Endothelial cell of hepatic sinusoid (primary cell): ENCODE measurements around the gene ZBTB45.
"Not testable (repeated sequence)": the region's sequence is repeated elsewhere in the genome, so short reads cannot be mapped to it uniquely, and the experiment has no call there.

Source experiments
- in situ Hi-C: cut with HindIII; loops from 2 replicates; pipeline ENCODE4 v1.10.0; 2017; ENCODE audit warnings: low sequenced_read_pairs

Gene ZBTB45

DNA sequence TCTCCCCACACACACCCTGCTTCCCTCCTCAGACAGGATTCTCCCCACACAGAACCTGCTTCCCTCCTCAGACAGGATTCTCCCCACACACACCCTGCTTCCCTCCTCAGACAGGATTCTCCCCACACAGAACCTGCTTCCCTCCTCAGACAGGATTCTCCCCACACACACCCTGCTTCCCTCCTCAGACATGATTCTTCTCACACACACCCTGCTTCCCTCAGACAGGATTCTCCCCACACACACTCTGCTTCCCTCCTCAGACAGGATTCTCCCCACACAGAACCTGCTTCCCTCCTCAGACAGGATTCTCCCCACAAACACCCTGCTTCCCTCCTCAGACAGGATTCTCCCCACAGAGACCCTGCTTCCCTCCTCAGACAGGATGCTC lies 19.6 kb upstream of the ZBTB45 start:
- in situ Hi-C loops, result not testable (repeated sequence)

DNA sequence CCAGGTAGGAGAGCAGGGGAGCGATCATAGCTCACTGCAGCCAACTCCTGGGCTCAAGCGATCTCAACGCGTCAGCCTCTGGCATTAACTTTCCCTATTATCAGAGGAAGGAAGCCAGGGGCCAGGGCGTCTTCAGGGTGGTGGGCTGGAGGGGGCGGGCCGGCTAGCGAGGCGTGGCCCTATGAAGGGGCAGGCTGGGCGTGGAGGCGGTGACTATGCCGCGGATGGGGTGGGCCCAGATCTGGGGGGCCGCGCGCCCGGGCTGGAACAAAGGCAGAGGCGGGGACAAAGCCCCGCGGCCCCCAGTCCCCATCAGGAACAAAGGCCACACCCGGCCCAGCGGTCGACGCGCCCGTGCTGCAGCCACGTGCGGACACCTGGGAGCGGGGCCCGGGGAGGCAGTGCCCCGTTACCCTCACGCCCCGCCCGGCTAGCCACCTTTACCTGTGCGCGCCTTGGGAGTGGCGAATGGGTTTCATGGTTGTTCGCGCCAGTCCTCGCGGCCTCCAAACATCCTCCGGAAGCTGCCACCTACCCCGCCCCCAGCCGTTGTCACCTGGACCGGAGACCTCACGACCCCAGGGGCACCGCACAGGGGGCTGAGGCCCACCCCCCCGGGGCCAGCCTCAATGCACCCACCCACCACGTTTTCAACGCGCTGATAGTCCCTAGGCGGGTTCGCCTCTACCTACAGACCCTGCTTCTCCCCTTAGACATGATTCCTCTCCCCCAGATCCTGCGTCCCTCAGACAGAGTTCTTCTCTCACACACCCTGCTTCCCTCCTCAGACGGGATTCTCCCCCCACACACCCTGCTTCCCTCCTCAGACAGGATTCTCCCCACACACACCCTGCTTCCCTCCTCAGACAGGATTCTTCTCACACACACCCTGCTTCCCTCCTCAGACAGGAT lies 18.9 kb upstream of the ZBTB45 start:
- in situ Hi-C loops, result no loop called here

DNA sequence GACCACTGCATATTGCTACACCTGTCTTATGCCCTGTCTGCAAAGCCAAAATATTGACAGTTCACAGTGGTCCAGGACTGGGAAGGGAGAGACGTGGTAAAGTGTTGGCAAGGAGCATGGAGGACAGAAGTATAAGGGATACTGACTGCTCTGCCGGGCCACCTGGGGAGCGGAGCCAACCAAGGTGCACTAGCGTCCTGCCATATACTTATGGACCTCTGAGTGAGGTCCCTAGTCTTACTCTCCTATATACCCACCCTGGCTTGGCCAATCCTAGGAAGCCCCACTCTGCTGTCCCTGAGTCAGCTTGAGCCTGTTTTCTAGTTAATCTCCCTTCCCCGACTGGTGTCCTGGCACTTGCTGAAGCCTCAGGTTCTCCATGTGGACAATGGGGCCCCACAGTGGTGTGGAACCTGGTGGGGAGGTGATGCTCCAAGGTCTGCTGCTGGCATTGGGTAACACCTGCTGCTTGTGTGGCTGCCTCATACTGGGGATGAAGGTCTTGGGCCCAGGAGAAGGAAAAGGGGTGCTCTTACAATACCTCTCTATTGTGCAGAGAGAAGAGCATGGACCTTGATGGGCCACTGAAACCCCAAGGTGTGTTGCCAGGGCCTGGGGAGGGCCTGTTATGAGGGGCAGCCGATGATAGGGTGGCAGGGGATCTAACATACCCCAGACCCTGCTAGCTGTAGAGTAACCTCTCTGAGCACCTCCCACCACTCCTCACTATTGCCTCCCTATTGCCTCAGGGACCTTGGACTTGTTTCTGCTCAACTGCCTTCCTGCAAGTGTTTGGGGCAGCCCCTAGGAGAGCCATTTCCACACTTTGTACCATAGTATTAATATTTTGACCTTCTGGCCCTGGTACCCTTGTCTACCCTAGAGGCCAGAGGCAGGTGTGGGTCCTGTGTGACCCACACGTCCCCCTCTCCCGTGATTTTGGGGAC lies 17.5 kb upstream of the ZBTB45 start:
- in situ Hi-C loops, result no loop called here

DNA sequence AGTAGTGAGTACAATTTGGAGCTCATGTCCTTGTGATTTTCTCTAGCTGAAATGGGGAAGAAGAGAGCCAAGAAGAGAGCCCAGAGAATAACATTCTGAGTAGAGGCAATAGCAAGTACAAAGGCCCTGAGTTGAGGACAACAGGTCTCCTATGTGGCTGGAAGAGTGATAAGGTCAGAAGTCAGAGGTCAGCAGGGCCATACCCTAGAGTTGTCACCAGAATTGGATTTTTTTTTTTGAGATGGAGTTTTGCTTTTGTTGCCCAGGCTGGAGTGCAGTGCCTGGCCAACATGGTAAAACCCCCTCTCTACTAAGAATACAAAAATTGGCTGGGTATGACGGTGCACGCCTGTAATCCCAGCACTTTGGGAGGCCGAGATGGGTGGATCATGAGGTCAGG lies 16.2 kb upstream of the ZBTB45 start:
- in situ Hi-C loops, result no loop called here

DNA sequence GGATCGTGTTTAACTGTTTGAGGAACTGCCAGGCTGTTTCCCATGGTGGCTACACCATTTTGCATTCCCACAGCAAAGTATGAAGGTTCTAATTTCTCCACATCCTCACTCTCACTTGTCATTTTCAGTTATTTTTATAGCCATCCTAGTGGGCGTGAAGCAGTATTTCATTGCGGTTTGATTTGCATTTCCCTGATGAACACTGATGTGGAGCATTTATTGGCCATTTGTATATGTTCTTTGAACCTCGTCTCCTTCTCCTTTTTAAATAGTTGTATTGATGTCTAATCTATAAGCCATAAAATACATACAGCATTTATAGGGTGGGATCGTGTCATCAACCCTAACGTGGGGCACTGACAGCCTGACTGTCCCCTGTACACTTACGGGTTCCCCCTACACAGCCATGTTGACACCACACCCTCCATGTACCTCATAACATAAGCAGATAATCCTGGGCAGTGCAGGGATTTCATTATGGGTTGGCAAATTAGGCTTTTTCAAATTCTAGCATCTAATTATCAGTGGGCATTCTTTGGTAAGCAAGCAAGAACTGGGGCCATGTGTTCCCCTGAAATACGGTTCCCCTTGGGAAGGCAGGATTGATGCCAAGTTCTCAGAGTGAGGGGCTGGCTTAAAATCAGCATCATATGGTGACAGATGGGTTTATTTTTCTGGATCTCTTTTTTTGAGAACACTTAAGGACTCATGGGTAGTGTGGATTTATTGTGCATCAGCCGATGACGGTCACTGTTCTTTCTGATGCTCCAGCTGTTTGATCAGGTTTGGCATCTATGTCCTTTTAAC lies 11.6 kb upstream of the ZBTB45 start:
- in situ Hi-C loops, result no loop called here

DNA sequence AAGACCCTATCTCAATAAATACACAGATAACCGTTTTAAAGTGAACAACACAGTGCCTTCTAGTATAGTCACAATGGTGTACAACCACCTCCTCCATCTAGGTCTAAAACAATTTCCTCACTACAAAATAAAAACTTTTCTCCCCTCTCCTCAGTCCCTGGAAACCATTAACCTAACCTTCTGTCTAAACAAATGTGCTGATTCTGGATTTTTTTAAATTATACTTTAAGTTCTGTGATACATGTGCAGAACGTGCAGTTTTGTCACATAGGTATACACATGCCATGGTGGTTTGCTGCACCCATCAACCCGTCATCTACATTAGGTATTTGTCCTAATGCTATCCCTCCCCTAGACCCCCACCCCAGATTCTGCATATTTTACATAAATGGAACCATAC lies 9.8 kb upstream of the ZBTB45 start:
- in situ Hi-C loops, result no loop called here

DNA sequence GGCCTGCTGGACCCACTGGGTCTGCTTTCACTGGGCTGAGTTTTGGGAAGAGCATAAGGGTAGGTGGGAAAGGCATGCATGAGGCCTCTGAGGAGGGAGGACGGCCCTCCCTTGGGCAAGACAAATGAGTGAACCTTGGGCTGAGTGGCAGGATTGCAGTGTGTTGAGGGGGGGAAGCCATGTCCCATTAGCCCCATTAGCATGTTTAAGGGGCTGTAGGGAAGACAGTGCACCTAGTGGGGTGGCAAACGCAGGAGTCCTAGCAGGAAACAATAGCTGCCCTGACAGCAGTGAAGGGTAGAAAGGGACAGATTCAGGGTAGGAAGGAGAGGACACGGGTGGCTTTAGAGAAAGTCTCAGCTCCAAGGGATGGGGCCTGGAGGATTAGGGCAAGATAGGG lies 3.1 kb upstream of the ZBTB45 start:
- in situ Hi-C loops, result no loop called here

DNA sequence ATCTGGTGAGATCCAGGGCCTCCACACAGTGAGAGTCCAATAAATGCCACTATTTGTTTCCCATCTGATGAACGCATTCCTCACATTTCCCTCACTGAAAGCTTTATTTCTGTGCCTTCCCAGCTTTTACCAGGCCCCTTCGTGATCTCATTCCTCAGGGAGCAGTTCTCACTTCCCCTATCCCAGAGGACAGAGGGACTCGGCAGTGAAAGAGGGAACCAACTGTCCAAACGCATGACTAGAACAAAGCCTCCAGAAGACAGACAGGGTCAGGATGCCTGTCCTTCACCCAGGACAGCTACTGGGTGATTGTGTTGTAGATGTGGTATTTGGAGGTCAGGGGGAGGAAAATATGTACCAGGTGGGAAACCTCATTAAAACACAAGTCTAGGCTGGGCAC lies 2.0 kb upstream of the ZBTB45 start:
- in situ Hi-C loops, result no loop called here

DNA sequence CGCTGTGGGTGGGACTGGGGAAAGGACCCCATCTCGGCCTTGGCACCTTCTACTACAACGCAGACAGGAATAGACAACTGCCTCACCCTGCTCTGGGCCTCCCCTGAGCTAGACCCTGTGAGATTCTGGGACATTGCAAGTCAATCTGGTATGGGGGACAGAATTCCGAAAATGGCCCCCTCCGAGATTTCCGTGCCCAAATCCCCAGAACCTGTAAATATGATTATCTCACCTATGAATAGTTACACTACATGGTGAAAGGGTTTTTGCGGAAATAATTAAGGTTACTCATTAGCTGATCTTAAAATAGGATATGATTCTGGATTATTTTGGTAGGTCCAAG lies 618 bp upstream of the ZBTB45 start:
- in situ Hi-C loops, result no loop called here

DNA sequence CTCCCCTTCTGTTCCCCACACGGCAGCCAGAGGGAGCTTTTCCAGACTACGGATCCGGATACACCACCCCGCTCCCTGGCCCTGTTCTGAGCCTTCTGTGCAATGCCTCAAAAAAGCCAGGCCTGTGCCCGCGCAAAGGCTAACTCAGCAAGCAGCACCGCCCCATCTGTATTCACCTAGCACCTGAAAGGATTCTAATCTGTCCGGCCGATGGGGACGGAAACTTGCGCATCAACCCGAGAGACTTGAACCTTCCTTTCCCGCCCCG lies 589 bp downstream of the ZBTB45 start:
- in situ Hi-C loops, result no loop called here

DNA sequence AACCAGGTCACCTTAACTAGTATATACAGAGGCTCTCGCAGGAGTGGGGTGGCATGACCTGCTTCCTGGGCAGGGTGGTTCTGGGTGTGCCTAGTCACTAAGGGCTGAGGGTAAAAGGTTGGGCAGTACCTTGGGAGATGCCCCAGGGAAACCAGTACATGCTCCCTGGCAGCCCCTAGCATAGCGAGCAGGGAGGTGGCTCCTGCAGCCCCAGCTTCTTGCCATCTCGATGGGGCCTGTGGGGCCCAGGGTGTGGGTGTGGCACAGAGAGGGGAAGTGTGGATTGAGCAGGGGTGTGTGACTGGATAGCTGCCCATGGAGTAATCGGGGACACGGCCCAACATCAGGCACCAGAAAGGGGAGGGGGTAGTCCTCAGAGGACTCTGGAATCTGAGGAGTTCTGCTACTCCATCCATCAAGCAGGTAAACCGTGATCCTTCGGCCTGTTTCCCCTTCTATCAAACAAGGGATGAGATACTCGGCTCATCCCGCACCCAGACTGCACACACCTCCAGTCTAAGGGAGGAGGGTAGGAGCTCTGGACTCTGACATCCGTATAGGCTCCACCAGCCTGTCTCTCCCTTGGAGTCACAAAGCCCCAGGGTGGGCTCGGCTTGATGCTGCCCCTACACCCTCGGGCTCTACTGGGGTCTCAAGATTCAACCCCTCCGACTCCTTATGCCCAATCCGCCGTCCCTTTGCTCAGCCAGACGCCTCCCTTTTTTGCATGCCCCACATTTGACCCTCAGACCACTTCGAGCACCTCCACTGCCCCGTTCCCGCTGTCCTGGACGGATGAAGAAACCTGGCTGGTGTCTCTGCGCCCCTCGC lies 1.1 kb downstream of the ZBTB45 start:
- in situ Hi-C loops, result no loop called here

DNA sequence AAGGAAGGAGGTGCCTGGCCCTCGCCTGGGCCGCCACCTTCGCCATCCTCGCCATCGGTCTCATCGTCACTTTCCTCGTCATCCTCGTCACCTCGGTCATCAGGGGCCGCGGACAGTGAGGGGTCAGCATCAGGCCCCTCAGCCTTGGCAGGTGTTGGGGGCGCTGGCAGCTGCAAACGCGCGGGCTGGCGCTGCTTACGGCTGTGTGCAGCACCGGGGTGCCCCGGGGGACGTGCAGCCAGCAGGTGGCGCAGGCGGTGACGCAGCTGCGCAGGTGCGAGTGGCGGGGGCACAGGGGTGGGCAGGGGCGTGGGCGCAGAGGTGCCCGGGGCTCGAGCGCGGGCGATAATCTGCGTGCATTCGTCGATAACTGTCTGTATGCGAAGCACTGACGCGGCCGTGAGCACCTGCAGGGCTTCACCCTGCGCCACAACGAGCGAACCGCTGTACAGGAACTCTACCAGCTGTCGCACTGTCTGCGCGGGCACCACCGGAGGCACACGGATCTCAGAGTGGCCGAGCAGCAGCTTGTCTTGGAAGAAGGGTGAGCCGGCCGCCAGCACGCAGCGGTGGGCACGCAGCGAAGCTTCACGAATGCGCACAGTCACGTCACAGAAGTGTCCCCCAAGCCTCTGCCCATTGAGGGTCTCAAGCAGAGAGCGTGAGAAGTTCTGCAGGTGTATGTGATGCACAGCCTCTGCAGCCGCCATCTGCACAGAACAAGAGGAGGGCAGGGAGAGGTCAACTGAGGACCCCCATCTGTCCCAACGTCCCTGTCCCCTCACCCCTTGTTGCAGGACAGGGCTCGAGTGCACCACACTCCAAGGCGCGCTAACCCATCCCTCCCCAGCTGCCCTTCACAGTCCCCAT lies 2.4 kb downstream of the ZBTB45 start:
- in situ Hi-C loops, result no loop called here

DNA sequence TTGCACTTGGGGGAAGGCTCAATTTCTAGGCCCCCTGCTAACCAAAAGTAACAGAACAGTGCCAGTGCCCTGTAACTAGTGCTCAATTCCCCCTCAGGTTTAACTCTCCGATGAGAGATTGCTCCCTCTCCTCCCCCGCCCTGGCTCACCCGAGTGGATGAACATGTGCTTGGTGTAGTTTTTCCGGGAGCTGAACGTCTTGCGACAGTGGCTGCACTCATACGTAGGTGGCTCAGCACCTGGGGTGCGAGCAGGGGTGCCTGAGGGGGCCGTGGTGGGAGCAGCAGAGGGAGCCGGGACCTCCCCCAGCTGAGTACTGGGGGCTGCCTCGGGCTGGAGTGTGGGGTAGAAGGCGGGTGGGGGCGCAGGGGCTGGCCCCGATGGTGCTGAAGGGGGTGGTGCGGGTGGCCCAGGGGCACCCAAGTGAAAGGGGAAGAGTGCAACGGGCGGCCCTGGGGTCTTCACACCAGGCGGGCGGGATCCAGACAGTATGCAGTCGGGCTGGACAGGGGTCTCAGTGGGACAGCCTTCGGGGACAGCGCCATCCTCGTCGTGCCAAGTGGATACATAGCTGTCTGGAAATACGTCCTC lies 3.3 kb downstream of the ZBTB45 start:
- in situ Hi-C loops, result no loop called here

DNA sequence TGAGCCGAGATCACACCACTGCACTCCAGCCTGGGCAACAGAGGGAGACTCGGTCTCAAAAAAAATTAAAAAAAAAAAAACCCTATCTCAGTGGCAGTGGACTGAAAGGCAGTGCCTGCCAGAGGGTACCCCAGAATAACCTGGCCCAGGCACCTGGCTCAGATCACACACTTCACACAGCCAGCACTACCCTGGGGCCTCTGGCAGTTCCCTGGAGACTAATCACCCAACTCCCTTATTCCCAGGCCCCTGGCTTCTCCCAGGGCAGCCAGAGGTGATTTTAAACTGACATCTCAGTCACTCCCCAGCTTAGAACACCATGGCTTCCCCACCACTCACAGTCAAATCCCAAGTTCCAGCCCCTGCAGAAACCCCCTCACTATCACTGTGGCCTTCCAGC lies 4.4 kb downstream of the ZBTB45 start:
- in situ Hi-C loops, result no loop called here

DNA sequence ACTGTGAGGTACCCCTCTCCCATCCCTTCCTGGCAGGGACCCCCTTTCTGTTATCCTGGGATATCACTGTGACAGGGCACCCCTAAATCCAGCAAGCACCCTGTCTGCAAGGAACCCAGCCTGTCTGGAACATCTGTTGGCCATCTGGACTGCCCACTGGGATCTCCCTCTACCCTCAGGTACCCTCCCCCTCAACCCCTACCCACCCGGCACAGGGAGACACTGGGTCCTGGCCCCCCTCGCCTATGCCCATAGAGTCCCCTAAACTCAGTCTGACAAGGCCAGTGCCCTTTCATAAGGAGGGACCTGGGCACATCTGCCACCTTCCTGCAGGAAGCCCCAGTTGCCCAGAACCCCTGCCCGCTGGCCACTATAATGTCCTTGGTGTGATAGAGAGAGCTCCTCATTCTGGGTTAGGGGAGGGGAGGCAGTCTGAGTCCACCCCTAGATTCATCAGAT lies 5.0 kb downstream of the ZBTB45 start:
- in situ Hi-C loops, result no loop called here

DNA sequence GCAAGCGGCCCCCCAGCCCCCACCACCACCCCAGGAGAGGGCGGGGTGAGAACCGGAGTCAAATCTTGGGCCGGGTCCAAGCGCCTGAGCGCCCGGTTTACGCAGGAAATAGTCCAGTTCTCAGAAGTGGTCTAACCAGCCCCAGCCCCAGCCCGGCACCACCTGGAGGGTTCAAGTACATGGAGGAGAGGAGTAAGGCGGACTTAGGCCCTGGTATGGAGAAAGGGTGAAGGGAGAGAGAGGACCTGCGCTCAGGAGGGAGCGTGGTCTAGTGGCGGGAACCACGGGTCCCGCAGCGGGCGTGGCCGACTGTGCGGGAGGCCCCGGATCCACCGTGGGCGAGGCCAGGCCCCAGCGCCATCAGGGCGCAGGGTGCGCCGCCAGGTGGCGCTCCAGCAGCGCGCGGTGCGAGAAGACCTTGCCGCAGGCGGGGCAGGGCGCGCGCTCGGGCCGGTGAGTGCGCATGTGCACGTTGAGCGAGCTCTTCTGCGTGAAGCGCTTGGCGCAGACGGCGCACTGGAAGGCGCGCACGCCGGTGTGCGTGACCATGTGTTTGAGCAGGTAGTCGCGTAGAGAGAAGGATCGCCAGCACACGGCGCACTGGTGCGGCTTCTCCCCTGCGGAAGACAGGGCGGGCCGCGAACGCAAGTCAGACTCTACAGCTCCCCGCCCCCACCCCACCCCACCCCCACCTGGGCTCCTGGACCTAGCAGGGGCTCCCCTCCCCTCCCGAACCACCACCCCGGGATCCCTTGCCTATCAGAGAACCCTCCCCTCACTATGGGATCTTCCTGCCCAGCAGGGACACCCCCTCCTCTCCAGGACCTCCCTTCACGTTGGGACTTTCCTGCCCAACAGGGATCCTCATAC lies 5.7 kb downstream of the ZBTB45 start:
- in situ Hi-C loops, result no loop called here

DNA sequence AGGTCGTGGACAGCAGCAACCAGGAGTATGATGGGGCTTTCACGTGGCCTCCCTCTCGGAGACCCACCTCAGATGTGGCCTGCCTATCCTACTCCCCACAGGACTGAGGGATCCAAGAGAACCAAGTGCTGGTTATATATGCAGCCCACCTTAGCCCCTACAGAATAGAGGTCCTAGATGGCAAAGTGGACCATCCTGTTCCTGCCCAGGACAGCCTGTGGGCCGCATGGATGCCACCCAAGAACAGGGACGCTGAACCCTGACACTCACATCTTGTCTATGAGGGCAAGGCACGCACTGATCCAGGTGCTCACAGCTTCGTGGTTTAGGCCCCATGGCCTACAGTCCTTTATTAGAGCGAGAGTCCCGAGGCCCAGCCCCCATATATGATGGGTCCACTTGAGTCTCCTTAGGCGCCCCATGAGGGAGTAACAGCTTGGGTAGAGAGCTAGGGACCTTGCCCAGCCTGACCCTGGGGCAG lies 6.4 kb downstream of the ZBTB45 start:
- in situ Hi-C loops, result no loop called here
